MV-4-11 (cell line): ENCODE measurements around the gene SSUH2.

Source experiments
- DNase-seq: peaks from one replicate; lab custom pipeline; 2025; lab: John Stamatoyannopoulos, UW

SSUH2 gene

GRCh38 chr3:8610951-8611350, 33.6 kb downstream of the SSUH2 start:
- no peak for DNase-seq

GRCh38 chr3:8608791-8609467, 35.7 kb downstream of the SSUH2 start:
- no peak for DNase-seq

- no peak for DNase-seq
Observed at GRCh38 chr3:8608041-8608790, 36.4 kb downstream of the SSUH2 start.

- peak; percentile 29 for DNase-seq
Observed at GRCh38 chr3:8607234-8608040, 37.2 kb downstream of the SSUH2 start.

DNA sequence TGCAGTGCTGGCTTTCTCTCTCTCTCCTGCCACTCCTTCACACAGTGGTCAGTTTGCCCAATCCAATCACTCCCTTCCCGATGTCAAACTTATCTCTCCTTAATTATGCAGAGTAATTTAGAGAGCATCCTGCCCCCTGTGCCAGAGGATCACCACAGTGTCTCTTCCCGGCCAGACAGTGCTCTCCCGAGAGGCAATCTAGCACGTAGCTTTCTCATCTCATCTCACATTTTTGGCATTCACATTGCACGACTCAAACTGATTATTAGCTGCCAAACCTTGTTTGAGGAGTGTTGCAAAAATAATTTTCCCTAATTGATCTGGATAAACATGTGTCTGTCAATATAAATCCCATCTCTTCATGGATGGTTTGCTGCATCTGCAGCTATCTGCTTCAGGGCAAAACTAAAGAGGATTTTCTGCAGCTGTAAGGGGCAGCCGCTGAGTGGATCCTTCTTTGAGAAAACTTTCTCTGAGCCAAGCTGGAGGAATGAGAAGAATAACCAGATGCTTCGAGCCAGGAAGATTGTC, 37.8 kb downstream of the SSUH2 start:
- DNase-seq: no peak

- no peak for DNase-seq
Observed at GRCh38 chr3:8604988-8605387, 39.6 kb downstream of the SSUH2 start.

GRCh38 chr3:8604006-8604405, 40.6 kb downstream of the SSUH2 start:
- no peak for DNase-seq

- no peak for DNase-seq
Observed at GRCh38 chr3:8603115-8603710, 41.4 kb downstream of the SSUH2 start.

DNA sequence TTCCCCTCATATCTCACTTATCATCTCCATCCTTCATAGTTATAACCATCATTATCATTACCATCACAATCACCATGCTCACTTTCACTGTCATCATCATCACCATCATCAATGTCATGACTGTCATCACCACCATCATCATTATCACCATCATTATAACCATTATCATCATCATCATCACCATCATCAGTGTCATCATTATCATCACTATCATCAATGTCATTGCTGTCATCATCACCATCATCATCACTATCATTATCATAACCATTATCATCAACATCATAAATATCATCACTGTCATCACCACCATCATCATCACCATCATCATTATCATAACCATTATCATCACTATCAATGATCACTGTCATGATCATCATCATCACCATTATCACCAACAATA, 44.1 kb downstream of the SSUH2 start:
- DNase-seq: no peak

GRCh38 chr3:8599146-8599545, 45.5 kb downstream of the SSUH2 start:
- DNase-seq: no peak

- DNase-seq: peak; percentile 35
Observed at GRCh38 chr3:8597219-8597853, 47.3 kb downstream of the SSUH2 start.

DNA sequence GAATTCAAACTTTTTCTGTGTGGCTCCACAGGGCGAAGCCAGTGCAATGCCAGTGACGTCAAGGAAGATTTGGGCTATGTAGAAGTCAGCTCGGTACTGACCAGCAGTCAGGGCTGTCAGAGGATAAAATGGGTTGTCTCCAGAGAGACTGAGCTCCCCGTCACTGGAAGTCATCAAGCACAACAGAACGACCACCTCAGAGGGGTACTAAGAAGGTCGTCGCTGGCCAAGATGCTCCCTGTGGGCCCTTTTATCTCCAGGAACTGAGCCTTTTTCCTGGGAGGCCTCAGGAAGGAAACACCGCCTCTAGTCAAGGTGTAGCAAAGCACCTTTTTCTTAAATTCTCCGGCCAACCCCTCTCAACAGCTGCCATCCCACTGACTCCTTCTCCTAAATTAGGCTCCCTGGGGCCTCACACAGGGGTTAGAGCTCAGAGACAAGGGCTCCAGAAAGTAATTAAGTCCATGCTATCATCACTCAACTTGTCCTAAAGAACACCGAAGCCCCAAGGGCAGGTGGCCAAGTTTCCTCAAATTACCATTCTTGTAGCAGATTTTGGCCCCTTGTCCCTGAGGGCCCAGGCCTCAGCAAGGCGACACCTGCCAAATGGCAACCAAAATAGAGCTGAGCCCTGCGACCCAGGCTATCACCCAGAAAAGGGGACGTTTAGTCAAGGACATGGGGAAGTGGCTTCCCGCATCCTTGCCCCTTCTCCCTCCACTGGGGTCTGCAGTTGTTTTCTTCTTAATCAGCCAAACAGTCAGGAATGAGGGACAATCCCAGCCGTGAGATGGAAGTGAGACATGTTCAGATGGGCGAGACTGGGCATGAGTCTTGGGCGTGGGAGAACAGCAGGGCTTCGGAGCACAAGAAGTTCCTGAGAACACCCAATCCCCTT, 48.0 kb downstream of the SSUH2 start:
- DNase-seq: no peak

- DNase-seq: no peak
Observed at GRCh38 chr3:8595695-8596115, 48.9 kb downstream of the SSUH2 start.

DNA sequence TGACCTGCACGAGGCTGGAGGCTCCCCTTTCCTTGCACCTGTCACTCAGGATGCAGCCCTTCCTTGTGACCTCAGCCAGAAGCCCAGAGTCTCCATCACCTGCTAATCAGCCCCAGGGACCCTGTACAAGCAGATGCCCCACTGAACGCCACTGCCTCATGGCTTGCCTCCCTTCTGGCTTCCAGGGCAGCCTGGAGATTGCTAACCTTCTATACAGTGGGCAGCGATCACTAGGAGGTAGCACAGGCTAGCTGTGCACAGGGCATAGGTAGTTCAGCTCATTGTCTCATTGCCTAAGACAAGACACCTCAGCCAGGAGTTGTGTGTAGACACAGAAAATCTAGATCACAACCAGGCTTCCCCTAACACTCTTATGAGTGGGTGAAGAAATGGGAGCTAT, 49.3 kb downstream of the SSUH2 start:
- DNase-seq: no peak

DNA sequence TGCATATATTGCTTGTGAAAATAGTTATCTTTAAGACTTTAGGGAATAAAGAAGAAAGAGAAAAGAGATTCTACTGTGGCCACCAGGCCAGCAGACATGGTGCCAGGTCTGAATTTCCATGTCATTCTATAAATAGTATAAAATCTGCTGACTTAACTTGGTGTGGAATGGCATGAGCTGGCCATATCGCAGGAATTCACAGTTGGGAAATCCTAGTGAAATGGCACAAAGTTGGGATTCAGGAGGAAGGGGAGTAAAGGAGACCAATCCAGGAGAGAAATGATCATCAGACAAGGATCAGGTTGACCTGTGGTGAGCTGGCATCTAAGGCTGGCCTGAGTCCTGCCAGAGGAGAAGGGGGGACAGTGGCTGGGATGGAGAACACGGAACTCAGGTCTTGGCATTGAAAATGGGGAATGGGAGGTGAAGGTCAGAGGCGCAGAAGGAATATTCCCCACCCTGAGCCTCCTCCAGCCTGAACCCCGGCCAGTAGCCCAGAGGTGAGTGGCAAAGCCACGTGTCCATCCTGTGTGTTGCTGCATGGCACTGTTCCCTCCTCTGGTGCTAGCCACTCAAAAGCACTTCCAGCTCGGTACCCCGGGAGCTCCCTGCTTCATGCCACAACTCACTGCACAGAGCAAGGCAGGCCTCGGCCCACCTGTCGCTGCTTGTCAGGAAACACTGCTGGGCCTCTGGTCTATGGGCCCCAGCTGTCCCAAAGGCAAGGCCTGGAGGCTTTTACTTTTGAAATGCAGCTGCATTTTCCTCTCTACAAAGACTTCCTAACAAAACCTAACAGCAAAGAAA, 51.4 kb downstream of the SSUH2 start:
- DNase-seq: no peak

- DNase-seq: no peak
Observed at GRCh38 chr3:8589880-8590556, 54.6 kb downstream of the SSUH2 start.

DNA sequence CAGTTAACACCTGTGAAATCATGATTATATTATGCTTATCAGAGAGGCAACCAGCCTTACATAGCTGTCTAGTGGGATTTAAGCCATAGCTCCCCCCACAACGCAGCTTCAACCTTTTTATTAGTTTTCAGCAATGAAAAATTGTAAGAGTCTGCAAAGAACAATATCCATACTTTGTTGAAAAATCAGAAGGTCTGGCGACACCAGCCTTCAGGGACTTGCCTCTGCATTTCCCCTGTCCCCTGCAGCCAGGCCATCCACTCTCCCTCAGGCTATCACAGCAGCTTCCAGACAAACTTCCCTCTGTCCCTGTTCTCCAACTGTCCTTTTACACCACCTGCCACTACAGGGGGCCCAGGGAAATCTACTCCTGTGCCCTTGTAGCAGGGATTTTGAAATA, 59.9 kb downstream of the SSUH2 start:
- DNase-seq: no peak

- DNase-seq: no peak
Observed at GRCh38 chr3:8581806-8582445, 62.7 kb downstream of the SSUH2 start.

DNA sequence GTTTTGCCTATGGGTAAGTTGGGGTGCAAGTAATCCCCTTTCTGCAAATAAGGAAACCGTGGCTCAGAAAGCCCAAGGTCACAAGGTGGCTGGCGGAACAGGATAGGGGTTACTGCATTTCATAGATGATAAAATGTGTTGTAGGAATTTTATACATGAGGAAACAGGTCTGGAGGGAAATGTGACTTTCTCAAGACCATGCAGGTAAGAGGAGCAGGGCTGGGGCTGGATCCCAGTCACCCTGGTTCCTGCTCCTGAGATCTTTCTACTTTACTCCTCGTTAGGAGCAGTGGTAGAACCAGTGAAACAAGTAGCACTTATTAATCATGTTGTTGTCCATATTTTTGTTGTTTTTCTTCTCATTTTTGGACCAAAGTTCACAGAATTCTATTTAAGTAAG, 63.2 kb downstream of the SSUH2 start:
- no peak for DNase-seq
